GM12801 (cell line): ENCODE results near the gene PPP1R14B.

ENCODE experiments used
- TF ChIP-seq, protein P1 (sequence below): IDR thresholded peaks from one replicate; pipeline ENCODE4 v1.5.1; 2011; ENCODE audit warnings: control low read depth; ENCODE audit not compliant: insufficient read length; ENCODE audit errors: extremely low read depth

The PPP1R14B gene

DNA sequence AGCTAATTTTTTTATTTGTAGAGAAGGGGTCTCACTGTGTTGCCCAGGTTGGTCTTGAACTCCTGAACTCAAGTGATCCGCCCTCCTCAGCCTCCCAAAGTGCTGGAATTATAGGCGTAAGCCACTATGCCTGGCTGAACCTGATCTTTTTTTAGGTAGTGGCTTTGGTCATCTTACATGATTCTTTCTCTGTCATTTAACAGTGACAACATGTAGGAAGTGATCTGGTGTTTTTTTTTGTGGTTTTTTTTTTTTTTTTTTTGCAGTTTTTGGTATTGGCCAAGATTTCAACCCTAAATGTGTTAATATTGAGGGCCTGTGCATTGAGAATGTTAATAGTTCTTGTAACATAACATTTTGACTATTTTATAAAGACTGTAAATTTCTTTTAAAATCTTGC lies 48.2 kb downstream of the PPP1R14B start:
- TF ChIP-seq, protein P1, sequence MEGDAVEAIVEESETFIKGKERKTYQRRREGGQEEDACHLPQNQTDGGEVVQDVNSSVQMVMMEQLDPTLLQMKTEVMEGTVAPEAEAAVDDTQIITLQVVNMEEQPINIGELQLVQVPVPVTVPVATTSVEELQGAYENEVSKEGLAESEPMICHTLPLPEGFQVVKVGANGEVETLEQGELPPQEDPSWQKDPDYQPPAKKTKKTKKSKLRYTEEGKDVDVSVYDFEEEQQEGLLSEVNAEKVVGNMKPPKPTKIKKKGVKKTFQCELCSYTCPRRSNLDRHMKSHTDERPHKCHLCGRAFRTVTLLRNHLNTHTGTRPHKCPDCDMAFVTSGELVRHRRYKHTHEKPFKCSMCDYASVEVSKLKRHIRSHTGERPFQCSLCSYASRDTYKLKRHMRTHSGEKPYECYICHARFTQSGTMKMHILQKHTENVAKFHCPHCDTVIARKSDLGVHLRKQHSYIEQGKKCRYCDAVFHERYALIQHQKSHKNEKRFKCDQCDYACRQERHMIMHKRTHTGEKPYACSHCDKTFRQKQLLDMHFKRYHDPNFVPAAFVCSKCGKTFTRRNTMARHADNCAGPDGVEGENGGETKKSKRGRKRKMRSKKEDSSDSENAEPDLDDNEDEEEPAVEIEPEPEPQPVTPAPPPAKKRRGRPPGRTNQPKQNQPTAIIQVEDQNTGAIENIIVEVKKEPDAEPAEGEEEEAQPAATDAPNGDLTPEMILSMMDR = no peak

GRCh38 chr11:64196626-64197025 lies 50.1 kb downstream of the PPP1R14B start:
- TF ChIP-seq, protein P1 = no peak
